Loucy (cell line): Measurements from ENCODE around the gene NABP2.

Source experiments
- H2AFZ ChIP-seq: fragments of 200-600 bp; sonication (generic); 2 replicates; pipeline ENCODE4 v1.6.0; 2016; ENCODE audit warnings: antibody characterized with exemption, mild to moderate bottlenecking, low read length, moderate library complexity
- H3F3A ChIP-seq: fragments of 200-600 bp; 2 replicates; pipeline ENCODE4 v1.6.0; 2016; ENCODE audit warnings: antibody characterized with exemption, low read depth, mild to moderate bottlenecking
- H3K27me3 ChIP-seq: fragments of 200-600 bp; sonication (generic); 2 replicates; pipeline ENCODE4 v1.6.1; 2014; ENCODE audit warnings: low read length, mild to moderate bottlenecking; ENCODE audit not compliant: insufficient read depth, poor library complexity, severe bottlenecking
- H3K36me3 ChIP-seq: fragments of 200-600 bp; sonication (generic); 2 replicates; pipeline ENCODE4 v1.6.1; 2016; ENCODE audit warnings: low read length; ENCODE audit not compliant: insufficient read depth
- H3K4me1 ChIP-seq: fragments of 200-600 bp; sonication (generic); 2 replicates; pipeline ENCODE4 v1.5.1; 2014; ENCODE audit warnings: low read length, mild to moderate bottlenecking; ENCODE audit not compliant: insufficient read depth, poor library complexity, severe bottlenecking
- H3K4me2 ChIP-seq: fragments of 200-600 bp; sonication (generic); 2 replicates; pipeline ENCODE4 v1.6.0; 2014; ENCODE audit warnings: antibody characterized with exemption, low read length, low read depth, mild to moderate bottlenecking; ENCODE audit not compliant: poor library complexity, severe bottlenecking
- H3K4me3 ChIP-seq: fragments of 200-600 bp; sonication (generic); 2 replicates; pipeline ENCODE4 v1.5.1; 2014; ENCODE audit warnings: low read length, mild to moderate bottlenecking, mixed read lengths; ENCODE audit not compliant: poor library complexity, severe bottlenecking
- H3K79me2 ChIP-seq: fragments of 200-600 bp; sonication (generic); 2 replicates; pipeline ENCODE4 v1.6.1; 2014; ENCODE audit warnings: low read length; ENCODE audit not compliant: insufficient read depth
- H3K9ac ChIP-seq: fragments of 200-600 bp; sonication (generic); 2 replicates; pipeline ENCODE4 v1.6.0; 2014; ENCODE audit warnings: mild to moderate bottlenecking, low read depth, low read length, moderate library complexity; ENCODE audit not compliant: poor library complexity, severe bottlenecking
- H3K9me2 ChIP-seq: fragments of 200-600 bp; sonication (generic); replicated peaks from 2 replicates; pipeline ENCODE4 v1.6.1; 2016; ENCODE audit warnings: low read depth, low read length, mixed read lengths
- H3K9me3 ChIP-seq: fragments of 200-600 bp; sonication (generic); 2 replicates; pipeline ENCODE4 v1.6.1; 2014; ENCODE audit warnings: mild to moderate bottlenecking, antibody characterized with exemption, low read length, low read depth; ENCODE audit not compliant: insufficient read depth
- H4K20me1 ChIP-seq: fragments of 200-600 bp; sonication (generic); 2 replicates; pipeline ENCODE4 v1.6.0; 2014; ENCODE audit warnings: antibody characterized with exemption, low read length, mild to moderate bottlenecking; ENCODE audit not compliant: insufficient read depth, poor library complexity, severe bottlenecking
- EZH2phosphoT487 ChIP-seq: fragments of 200-600 bp; IDR thresholded peaks from 2 replicates; pipeline ENCODE4 v1.6.1; 2018; ENCODE audit warnings: antibody characterized with exemption, mild to moderate bottlenecking, moderate library complexity, borderline replicate concordance
- TF ChIP-seq, protein P1 (sequence below): fragments of 200-600 bp; sonication (generic); conservative IDR thresholded peaks from 2 replicates; pipeline ENCODE4 v1.5.1; 2014; ENCODE audit warnings: mild to moderate bottlenecking, antibody characterized with exemption, low read length

NABP2 gene

DNA sequence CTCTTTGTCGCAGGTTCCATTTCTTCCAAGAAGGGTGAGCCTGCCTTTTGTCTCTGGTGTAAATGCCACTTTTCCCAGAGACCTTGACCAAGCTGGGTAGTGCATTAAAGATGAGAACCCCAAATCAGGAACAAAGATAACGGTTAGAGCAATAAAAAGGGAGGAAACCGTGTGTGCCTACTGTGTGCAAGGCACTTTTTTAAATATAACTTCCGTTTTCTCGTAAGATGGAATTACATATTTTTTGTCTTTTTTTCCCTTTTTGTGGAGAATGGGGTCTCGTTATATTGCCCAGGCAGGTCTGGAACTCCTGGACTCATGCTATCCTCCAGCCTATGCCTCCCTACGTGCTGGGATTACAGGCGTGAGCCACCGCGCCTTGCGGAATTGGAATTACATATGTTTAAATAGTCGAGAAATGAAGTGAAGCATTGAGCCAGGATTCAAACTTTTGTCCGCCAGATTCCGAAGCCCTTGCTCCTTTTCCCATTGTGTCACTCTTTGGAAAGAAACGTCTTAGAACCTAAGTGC, 506 bp upstream of the NABP2 start:
- no peak for TF ChIP-seq EZH2phosphoT487
- TF ChIP-seq, protein P1, sequence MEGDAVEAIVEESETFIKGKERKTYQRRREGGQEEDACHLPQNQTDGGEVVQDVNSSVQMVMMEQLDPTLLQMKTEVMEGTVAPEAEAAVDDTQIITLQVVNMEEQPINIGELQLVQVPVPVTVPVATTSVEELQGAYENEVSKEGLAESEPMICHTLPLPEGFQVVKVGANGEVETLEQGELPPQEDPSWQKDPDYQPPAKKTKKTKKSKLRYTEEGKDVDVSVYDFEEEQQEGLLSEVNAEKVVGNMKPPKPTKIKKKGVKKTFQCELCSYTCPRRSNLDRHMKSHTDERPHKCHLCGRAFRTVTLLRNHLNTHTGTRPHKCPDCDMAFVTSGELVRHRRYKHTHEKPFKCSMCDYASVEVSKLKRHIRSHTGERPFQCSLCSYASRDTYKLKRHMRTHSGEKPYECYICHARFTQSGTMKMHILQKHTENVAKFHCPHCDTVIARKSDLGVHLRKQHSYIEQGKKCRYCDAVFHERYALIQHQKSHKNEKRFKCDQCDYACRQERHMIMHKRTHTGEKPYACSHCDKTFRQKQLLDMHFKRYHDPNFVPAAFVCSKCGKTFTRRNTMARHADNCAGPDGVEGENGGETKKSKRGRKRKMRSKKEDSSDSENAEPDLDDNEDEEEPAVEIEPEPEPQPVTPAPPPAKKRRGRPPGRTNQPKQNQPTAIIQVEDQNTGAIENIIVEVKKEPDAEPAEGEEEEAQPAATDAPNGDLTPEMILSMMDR: no peak
- H4K20me1 ChIP-seq: peaks cover 6% of the 10 kb centered on the region
- H3K27me3 ChIP-seq: no peaks in the 10 kb centered on the region
- H3K9me3 ChIP-seq: no peaks in the 10 kb centered on the region
- H3K9ac ChIP-seq: peak overlapping the region; percentile 40
- peak overlapping the region; percentile 58 for H3K4me3 ChIP-seq
- peak overlapping the region; percentile 65 for H3K4me2 ChIP-seq
- H3F3A ChIP-seq: no peaks in the 10 kb centered on the region
- H3K79me2 ChIP-seq: peaks cover 25% of the 10 kb centered on the region
- peaks cover 28% of the 10 kb centered on the region for H3K4me1 ChIP-seq
- no peaks in the 10 kb centered on the region for H3K36me3 ChIP-seq
- no peaks in the 10 kb centered on the region for H3K9me2 ChIP-seq
- H2AFZ ChIP-seq: peak overlapping the region; percentile 33; the same call in 1 of the 2 replicates

DNA sequence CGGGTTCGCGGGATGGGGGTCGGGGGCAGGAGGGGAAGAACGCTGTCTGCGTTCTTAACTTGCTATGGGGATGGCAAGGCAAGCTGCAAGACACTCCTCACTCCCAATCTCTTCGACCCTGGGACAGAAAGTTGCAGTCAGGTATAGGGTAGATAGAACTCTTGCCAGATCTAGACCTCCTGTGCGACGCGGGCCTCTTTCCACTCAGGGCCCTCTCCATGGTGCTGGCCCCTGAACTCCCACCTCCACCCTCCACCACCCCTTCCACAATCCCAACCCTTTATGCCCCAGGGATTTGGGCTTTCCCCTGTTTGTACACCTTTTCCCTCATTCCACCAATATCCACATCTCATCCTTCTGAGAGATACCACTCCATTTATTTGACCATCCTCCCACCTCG, 812 bp downstream of the NABP2 start:
- Histone ChIP-seq H3F3A (no peaks in the 10 kb centered on the region), H3K9me2 (no peaks in the 10 kb centered on the region), H3K4me3 (peak overlapping the region; percentile 90), H3K4me1 (peaks cover 30% of the 10 kb centered on the region), H3K9me3 (no peaks in the 10 kb centered on the region), H3K4me2 (peak overlapping the region; percentile 92), H3K36me3 (no peaks in the 10 kb centered on the region), H2AFZ (no peak overlapping the region), H3K9ac (peak overlapping the region; percentile 85), H3K79me2 (peaks cover 20% of the 10 kb centered on the region), H4K20me1 (peaks cover 6% of the 10 kb centered on the region), H3K27me3 (no peaks in the 10 kb centered on the region)
- TF ChIP-seq EZH2phosphoT487: no peak
- TF ChIP-seq, protein P1: no peak

DNA sequence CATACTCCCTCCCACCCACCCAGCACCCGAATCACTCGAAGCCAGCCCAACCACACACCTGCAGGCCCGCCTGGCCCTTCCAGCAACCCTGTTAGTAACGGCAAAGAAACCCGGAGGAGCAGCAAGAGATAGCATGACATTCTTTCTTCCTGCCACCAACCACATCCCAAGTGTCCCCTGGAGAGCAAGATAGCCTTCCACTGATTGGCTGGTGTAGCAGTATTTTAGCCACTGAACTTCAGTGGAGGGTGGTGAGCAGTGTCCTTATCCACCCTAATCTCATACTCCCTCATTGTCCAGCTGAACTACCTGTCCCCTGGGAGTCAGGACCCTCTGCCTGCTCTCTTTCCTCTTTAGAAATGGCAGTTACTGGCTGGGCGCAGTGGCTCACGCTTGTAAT, 4.9 kb downstream of the NABP2 start:
- Histone ChIP-seq H3K79me2 (peaks cover 5% of the 10 kb centered on the region; the same call in 1 of the 2 replicates), H3K9me3 (no peaks in the 10 kb centered on the region), H3K4me3 (no peak overlapping the region), H2AFZ (no peak overlapping the region), H3K9ac (no peak overlapping the region), H3K9me2 (no peaks in the 10 kb centered on the region), H3K4me1 (peaks cover 13% of the 10 kb centered on the region), H3K36me3 (no peaks in the 10 kb centered on the region), H4K20me1 (no peaks in the 10 kb centered on the region), H3K4me2 (no peak overlapping the region), H3K27me3 (no peaks in the 10 kb centered on the region), H3F3A (no peaks in the 10 kb centered on the region)
- TF ChIP-seq EZH2phosphoT487: no peak

DNA sequence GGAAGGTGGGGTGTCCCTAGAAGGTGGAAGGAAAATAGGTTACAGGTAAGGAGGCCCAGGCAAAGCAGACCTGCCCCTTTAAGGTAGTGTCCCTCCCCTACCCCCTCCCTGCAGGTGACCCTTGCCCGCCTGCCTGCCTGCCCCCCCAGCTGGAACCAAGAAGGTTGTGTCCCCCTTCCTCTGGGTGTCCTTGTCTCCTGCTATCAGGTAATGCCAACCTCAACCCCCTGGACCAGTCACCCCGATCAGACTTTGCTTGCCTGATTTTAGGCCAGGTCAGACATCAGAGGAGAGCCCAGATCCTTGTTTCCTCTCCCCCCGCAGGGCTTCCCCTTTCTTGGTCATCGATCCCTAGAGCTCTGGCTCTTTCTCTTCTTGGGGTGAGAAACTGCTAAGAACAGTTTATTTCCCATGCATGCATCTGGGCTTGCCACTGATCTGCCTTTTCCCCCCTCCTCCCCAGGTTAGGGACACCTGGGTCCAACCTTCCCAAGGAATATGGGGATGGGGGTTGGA, 5.8 kb downstream of the NABP2 start, which contains the start of gene SLC39A5:
Gene SLC39A5, plus strand, starts transcription at position 136 of the 516 bp plus-strand sequence. CDS start 1,224 bp downstream, outside the sequence.
- no peak within 1 kb of the TSS for H3K4me2 ChIP-seq
- TF ChIP-seq, protein P1: no peak
- TF ChIP-seq EZH2phosphoT487: no peak
- no peaks in the 10 kb centered on the region for H3K36me3 ChIP-seq
- H3K79me2 ChIP-seq: no peaks in the 10 kb centered on the region; the same call in 1 of the 2 replicates
- no peak within 1 kb of the TSS for H3K4me3 ChIP-seq
- H3K9me3 ChIP-seq: no peaks in the 10 kb centered on the region
- H3F3A ChIP-seq: no peaks in the 10 kb centered on the region
- H3K9me2 ChIP-seq: no peaks in the 10 kb centered on the region
- H2AFZ ChIP-seq: no peak within 1 kb of the TSS
- H4K20me1 ChIP-seq: no peaks in the 10 kb centered on the region
- no peak within 1 kb of the TSS for H3K9ac ChIP-seq
- peaks cover 7% of the 10 kb centered on the region for H3K4me1 ChIP-seq
- H3K27me3 ChIP-seq: no peaks in the 10 kb centered on the region
